Choroid plexus epithelial cell (primary cell): ENCODE data around the gene EXOC6B.

Experiments used
- DNase-seq: peaks from one replicate; pipeline ENCODE4 v3.0.0-alpha.2; 2010; ENCODE audit warnings: low read depth
- H3K4me3 ChIP-seq: 2 replicates; pipeline ENCODE4 v1.5.1; 2011; ENCODE audit warnings: low read depth, mild to moderate bottlenecking, control low read depth, low read length, moderate library complexity
- TF ChIP-seq, protein P1 (sequence below): conservative IDR thresholded peaks from 2 replicates; pipeline ENCODE4 v1.5.1; 2011; ENCODE audit warnings: low read depth, mild to moderate bottlenecking, control low read depth, inconsistent platforms, low read length, moderate library complexity

EXOC6B gene

GRCh38 chr2:72211350-72211749 lies 614.5 kb downstream of the EXOC6B start:
- H3K4me3 ChIP-seq, result no peak overlapping the region
- TF ChIP-seq, protein P1, sequence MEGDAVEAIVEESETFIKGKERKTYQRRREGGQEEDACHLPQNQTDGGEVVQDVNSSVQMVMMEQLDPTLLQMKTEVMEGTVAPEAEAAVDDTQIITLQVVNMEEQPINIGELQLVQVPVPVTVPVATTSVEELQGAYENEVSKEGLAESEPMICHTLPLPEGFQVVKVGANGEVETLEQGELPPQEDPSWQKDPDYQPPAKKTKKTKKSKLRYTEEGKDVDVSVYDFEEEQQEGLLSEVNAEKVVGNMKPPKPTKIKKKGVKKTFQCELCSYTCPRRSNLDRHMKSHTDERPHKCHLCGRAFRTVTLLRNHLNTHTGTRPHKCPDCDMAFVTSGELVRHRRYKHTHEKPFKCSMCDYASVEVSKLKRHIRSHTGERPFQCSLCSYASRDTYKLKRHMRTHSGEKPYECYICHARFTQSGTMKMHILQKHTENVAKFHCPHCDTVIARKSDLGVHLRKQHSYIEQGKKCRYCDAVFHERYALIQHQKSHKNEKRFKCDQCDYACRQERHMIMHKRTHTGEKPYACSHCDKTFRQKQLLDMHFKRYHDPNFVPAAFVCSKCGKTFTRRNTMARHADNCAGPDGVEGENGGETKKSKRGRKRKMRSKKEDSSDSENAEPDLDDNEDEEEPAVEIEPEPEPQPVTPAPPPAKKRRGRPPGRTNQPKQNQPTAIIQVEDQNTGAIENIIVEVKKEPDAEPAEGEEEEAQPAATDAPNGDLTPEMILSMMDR, result no peak
- no peak for DNase-seq

- peak; percentile 36 for DNase-seq
- TF ChIP-seq, protein P1, result no peak
- H3K4me3 ChIP-seq, result no peak overlapping the region
These were observed 615.4 kb downstream of the EXOC6B start for GRCh38 chr2:72210470-72210869.

- DNase-seq, result no peak
- H3K4me3 ChIP-seq, result no peak overlapping the region
- TF ChIP-seq, protein P1, result no peak
These were observed 617.6 kb downstream of the EXOC6B start for GRCh38 chr2:72208225-72208624.

DNA sequence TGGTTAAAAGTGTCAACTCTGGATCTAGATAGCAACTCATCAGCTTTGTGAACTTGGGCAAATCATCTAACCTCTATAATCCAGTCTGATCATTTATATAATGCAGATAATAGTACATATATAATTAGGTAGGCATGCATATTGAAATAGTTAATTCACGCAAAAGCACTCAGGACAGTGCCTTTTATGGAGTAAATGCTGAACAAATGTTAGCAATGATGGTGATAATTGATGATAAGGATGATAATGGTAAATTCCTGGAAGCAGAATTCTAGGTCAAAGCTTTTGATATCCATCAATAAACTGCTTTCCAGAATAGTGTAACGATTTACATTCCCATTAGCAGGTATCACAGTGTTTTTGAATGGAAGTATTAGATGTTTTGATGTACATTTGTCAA lies 618.5 kb downstream of the EXOC6B start:
- TF ChIP-seq, protein P1, result no peak
- no peak overlapping the region for H3K4me3 ChIP-seq
- no peak for DNase-seq

- peak; percentile 22 for DNase-seq
- H3K4me3 ChIP-seq, result no peak overlapping the region
- TF ChIP-seq, protein P1, result no peak
These were observed 620.3 kb downstream of the EXOC6B start for GRCh38 chr2:72205504-72205881.

- DNase-seq, result peak; percentile 60
- H3K4me3 ChIP-seq, result no peak overlapping the region
- TF ChIP-seq, protein P1, result no peak
These were observed 620.9 kb downstream of the EXOC6B start for GRCh38 chr2:72204786-72205503.

- peak; percentile 80 for DNase-seq
- TF ChIP-seq, protein P1, result no peak
- H3K4me3 ChIP-seq, result no peak overlapping the region
These were observed 621.6 kb downstream of the EXOC6B start for GRCh38 chr2:72204156-72204785.
